Cardiac septum (tissue), 1 donor: Measurements from ENCODE around the gene HAUS7. TPM values are rescaled to one million over a fixed set of nuclear protein-coding genes. Genes with fewer than 3 reads are reported as not detected.
A peak's percentile ranks its signal among the peaks of the same experiment; 100 is the strongest.

Source experiments
- DNase-seq: peaks from one replicate; pipeline ENCODE4 v3.0.0-alpha.2; 2020; ENCODE audit warnings: low spot score
- intact Hi-C: fragments of 100-400 bp; cut with DNase I; formaldehyde crosslinking; loops from one replicate; pipeline ENCODE4 v1.14.0; 2022
- long read RNA-seq: library from polyadenylated mRNA; unstranded; transcript quantifications from one replicate; pipeline ENCODE4 v2.0.0, GENCODE V29; 2021
- total RNA-seq: library from RNA; stranded (reverse); fragmentation: NEBNext Ultra II Directional; extraction: Animal tissue kit (Norgen Biotek cat#: 25700); gene quantifications from one replicate; pipeline ENCODE4 v1.2.1, GENCODE V29; 2021
- donor health status: DM: no; HTN: no; CAD: no.

HAUS7 gene
- total RNA-seq: 13.4 TPM
- long read RNA-seq, transcript HAUS7-202 (10 exons, 1,363 nt): major isoform, 19 of 23 reads
- long read RNA-seq, partial matches to known transcripts: 0 of 23 reads
- long read RNA-seq, other reads (novel, unspliced or antisense): 4 of 23 reads

- peak; percentile 94 for DNase-seq
- intact Hi-C loops: loop anchor here (5.0 kb wide), 1 partner anchor 37 kb away; no protein-coding TSS in a partner anchor
These were observed at the start of gene HAUS7 for GRCh38 chrX:153470411-153471363. Gene HAUS7, minus strand, starts transcription at chrX:153470576. Its CDS starts 19 bp downstream, at chrX:153470557.

- intact Hi-C loops: no loop called here
- no peak for DNase-seq
These were observed 49.4 kb upstream of the HAUS7 start for GRCh38 chrX:153519569-153520286.

- DNase-seq: no peak
- intact Hi-C loops: no loop called here
These were observed 47.8 kb upstream of the HAUS7 start for GRCh38 chrX:153517946-153518834.

GRCh38 chrX:153517423-153517822 is 47.0 kb upstream of the HAUS7 start, which contains the start of gene ATP2B3:
Gene ATP2B3, plus strand, starts transcription at chrX:153517642. Its CDS starts 18,606 bp downstream, at chrX:153536248.
- intact Hi-C loops: no loop called here
- no peak for DNase-seq

- intact Hi-C loops: no loop called here
- no peak for DNase-seq
These were observed 45.7 kb upstream of the HAUS7 start for GRCh38 chrX:153516073-153516472.

DNA sequence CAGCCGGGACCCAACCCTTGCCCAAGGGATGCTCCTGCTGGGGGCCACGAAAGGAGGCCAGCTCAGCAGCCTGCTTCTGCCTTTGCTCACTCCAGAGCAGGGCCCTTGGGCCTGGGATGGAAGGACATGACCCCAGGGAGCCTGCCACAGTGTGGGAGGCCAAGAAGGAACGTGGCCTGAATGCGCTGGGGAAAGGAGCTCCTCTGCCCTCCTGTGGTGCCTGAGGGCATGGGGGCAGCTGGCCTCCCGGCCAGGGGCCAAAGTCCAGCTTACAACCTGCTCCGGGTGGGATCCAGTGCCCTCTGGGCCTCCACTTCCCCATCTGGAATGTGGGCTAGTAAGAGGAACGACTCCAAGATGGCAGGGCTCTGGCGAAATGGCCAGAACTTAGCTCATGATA is 45.1 kb upstream of the HAUS7 start:
- no peak for DNase-seq
- intact Hi-C loops: no loop called here

DNA sequence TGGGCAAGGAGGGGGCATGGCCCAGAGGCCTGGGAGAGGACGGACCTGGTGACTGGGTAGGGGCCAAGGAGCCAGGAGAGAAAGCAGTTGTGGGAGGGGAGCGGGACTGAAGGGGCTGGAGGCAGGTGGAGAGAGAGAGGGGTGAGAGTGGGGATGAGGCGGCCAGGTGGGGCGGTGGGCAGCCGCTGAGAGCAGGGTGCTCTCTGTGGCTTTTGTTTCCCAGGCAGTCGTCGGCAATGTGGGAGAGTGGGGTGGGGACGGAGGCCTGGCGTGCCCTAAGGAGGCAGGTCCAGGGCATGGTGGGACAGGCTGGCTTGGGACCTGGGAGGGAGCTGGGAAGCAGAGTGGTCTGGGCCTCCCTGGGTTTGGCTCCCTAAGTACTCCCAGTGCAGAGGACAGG is 43.9 kb upstream of the HAUS7 start:
- no peak for DNase-seq
- intact Hi-C loops: no loop called here

GRCh38 chrX:153513265-153513664 is 42.9 kb upstream of the HAUS7 start:
- intact Hi-C loops: no loop called here

DNA sequence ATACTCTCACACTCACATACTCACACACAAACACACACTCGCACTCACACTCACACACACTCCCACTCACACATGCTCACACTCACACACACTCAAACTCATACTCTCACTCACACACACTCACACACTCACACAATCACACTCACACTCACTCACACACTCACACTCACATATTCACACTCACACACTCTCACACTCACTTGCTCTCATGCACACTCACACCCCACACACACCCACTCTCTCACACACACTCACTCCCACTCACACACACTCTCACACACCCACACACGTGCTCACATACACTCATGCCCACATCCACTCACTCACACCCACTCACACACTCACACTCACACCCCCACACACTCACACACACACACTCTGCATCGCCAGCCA is 42.1 kb upstream of the HAUS7 start:
- DNase-seq: no peak
- intact Hi-C loops: no loop called here

More at GRCh38 chrX:153513265-153513664, 42.9 kb upstream of the HAUS7 start:
- DNase-seq: no peak

GRCh38 chrX:153511784-153512500 is 41.6 kb upstream of the HAUS7 start:
- no peak for DNase-seq
- intact Hi-C loops: no loop called here

- no peak for DNase-seq
- intact Hi-C loops: no loop called here
These were observed 40.0 kb upstream of the HAUS7 start for GRCh38 chrX:153510383-153510782.

DNA sequence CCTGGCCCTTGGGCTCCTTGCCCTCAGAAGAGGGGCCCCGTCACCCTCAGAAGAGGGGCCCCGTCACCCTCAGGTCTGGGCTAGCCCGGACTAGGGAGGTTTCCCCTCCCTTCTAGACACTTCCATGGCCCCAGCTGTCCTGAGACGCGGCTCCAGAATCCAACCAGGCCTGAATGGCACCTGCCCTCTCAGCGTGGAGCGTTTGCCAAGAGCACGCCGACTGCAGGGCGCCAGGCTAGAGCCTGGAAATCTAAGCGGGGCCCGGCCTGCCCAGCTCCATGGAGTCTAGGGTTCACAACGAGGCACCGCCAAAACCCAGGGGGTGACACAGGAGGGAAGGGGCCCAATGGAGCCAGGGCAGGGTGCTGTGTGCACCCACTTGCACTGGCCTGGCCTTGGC is 39.2 kb upstream of the HAUS7 start:
- intact Hi-C loops: loop anchor here (5.0 kb wide), 2 partner anchors 37 to 477 kb away; partner anchors contain the start of gene HAUS7

DNA sequence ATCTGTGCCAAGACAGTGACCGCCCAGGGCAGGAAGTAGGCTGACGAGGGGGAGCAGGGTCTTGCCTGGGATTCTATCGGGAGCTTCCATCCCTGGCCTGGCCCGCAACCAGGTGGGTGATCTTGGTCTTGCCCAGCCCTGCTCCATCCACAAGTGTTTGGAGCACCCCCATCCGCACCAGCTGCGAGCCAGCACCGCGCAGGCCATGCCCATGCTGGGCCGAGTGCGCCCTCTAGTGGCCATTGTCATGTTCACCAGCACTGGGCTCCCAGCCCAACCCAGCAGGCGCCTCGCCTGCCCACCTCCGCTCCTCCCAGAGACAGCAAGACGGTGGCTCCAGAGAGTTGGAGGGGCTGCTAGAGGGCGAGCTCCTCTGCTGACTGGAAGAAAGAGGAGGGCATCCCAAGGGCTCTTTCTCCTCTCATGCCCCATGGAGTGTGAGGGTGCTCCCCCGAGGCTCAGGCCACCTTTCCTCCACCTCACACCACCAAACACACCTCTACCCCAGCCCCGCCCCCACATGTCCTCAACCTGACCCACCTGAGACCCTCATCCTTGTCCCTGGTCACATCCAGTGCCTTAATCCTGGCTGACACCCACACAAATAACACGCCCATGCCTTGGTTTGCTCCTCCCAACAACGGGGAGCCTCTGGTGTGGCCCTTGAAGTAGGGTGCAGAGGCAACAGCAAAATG is 37.3 kb upstream of the HAUS7 start:
- intact Hi-C loops: loop anchor here (5.0 kb wide), 2 partner anchors 35 to 475 kb away; partner anchors contain the start of gene HAUS7
- DNase-seq: peak; percentile 90

More for the DNA sequence above, 39.2 kb upstream of the HAUS7 start:
- no peak for DNase-seq

DNA sequence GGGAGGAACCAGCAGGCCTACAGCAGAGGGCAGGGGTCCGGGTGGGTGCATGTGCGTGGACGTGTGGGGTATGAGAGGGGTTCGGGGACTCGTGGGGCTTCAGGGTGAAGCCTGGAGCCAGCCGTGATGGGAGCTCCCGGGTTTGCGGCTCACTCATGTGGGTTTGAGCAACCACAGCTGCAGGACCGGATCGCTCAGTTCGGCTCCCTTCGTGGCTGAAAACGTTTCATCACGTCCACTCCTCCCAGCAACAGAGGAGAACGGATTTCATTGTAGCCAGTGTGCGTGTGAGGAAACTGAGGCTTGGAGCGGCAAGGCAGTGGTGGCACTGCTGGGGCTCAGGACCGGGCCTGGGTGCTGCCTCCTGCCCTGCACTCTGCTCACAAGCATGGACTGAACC is 35.0 kb upstream of the HAUS7 start:
- no peak for DNase-seq
- intact Hi-C loops: loop anchor here (5.0 kb wide), 2 partner anchors 33 to 473 kb away; partner anchors contain the start of gene HAUS7

- DNase-seq: no peak
- intact Hi-C loops: loop anchor here (5.0 kb wide), 2 partner anchors 32 to 472 kb away; partner anchors contain the start of gene HAUS7
These were observed 34.2 kb upstream of the HAUS7 start for GRCh38 chrX:153504445-153505016.

DNA sequence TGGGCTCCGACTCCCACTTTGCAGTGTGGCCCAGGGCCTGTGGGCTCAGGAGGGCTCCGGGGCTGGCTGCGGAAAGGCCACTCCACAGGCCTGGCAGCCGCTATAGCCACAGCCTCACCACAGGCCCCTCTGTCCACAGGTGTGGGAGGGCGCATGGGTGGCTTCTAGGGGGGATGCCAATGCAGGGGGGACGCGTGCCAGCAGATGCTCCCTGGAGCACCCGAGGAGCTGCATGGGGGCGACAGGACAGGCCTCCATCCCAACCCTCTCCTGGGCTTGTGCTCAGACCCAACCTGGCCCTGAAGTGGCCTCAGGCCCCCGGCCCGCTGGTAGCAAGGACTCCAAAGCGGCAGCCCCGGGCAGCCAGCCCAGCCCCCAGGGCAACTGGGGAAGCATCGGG is 32.4 kb upstream of the HAUS7 start:
- intact Hi-C loops: no loop called here
- no peak for DNase-seq

- DNase-seq: no peak
- intact Hi-C loops: no loop called here
These were observed 31.8 kb upstream of the HAUS7 start for GRCh38 chrX:153502131-153502530.
